HL-60 (cell line): ENCODE measurements around the gene SNX30.

Experiments
- CTCF ChIP-seq: IDR thresholded peaks from one replicate; pipeline ENCODE4 v1.5.1; 2011; ENCODE audit warnings: low read length, control low read depth, inconsistent platforms; ENCODE audit not compliant: insufficient read depth
- GABPA ChIP-seq: IDR thresholded peaks from 2 replicates; pipeline ENCODE4 v1.6.1; 2012; ENCODE audit warnings: low read depth
- POLR2AphosphoS5 ChIP-seq: IDR thresholded peaks from 2 replicates; pipeline ENCODE4 v1.6.1; 2012; ENCODE audit warnings: low read depth
- REST ChIP-seq: IDR thresholded peaks from 2 replicates; pipeline ENCODE4 v1.6.1; 2012; ENCODE audit warnings: low read depth; ENCODE audit not compliant: insufficient replicate concordance

- TF ChIP-seq CTCF (no peak), POLR2AphosphoS5 (no peak), REST (no peak), GABPA (no peak)
These were observed 21.6 kb downstream of the SNX30 start for GRCh38 chr9:112772215-112772509.
